ENCODE results near the gene DUSP28. TPM values are rescaled to one million over a fixed set of nuclear protein-coding genes. Genes with fewer than 3 reads are reported as not detected.

DUSP28 gene
- total RNA-seq, 1 experiment from 2014 or later, result 4.9 TPM

DNA sequence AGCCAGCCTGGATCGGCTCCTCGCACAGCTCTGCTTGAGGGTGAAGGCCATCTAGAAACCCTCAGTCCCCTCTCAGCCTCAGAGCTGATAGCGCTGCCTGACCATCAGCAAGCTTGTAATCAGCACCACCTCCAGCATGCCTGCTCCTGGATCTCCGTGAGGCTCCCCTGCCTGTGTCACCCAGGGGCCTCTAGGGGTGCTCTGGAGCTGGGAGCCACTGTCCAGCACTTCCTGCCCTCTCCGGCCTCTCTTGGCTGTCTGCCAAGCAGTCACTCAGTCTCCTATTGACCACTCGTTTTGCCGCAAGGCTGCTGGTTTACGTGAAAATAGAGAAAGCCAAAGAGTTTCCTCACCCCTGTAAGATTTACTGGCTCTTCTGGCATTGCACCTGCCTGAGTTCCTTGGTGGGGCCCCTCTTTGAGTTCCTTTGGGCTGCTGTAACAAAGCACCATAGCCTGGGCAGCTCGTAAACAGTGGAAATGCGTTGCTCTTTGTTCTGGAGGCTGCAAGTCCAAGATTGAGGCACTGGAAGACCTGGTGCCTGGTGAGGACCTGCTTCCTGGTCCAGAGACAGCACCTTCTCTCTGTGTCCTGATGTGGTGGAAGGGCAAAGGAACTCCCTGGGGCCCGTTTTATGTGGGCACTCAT, 44.3 kb downstream of the DUSP28 start:
- no peak for DNase-seq (ENCODE audit: low spot score)

DNA sequence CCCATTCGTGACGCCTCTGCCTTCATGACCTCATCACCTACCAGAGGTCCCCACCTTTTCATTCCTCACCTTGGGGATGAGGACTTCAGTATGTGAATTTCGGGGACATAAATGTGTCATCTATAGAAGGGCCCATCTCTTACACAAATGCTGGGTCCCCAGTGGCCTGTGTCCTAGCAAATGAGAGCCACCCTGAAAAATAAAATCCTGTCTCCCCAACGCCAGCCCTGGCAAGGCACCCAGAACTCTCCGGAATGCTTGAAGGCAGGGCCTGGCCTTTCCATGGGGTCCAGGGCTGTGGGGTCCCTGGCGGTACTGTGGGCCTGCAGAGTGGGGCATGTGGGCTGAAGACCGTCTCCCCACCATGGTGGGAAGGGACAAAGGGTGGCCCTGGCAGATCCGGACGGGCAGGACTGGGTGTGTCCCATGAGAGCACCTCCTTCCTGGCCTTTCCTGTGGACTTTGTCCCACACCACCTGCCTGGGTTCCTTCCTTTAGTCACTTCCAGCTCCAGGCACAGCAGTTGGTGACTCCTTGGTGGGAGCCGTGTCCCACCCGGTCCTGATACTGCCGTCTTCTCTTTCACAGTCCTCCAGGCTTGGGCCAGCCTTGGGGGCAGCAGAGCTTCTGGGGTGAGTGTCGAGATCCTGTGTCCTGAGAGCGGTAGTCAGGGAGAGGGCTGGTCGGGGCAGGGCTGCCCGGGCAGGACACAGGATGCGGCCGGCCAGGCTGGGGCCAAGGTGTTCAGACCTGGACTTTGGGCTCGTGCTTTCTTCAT, 45.0 kb downstream of the DUSP28 start:
- no TSS peak for BruUV-seq (replicated peaks)
- intact Hi-C loops (cut with micrococcal nuclease; ENCODE audit: unreplicated experiment), result no loop called here
- Histone ChIP-seq H3K4me1 (ENCODE audit: insufficient read depth, low read length, poor library complexity, severe bottlenecking) (no peaks in the 10 kb centered on the region), H3K27me3 (replicated peaks; ENCODE audit: insufficient read depth, low read depth, low read length, poor library complexity) (no peaks in the 10 kb centered on the region), H3K4me3 (ENCODE audit: low read depth, low read length, poor library complexity, severe bottlenecking) (no peak overlapping the region), H3K36me3 (ENCODE audit: insufficient read depth, low read length, poor library complexity, severe bottlenecking) (no peaks in the 10 kb centered on the region), H3K27ac (ENCODE audit: low read depth, low read length, poor library complexity, severe bottlenecking) (no peak overlapping the region), H3K9me3 (ENCODE audit: low read depth, low read length, poor library complexity, severe bottlenecking) (no peaks in the 10 kb centered on the region)
- POLR2A ChIA-PET (ENCODE audit: low non-redundant PET), result no interaction called here
- TF ChIP-seq CTCF (conservative IDR thresholded peaks at IDR 0.05; ENCODE audit: low read depth, low read length) (no peak), EZH2 (IDR thresholded peaks at IDR 0.05; ENCODE audit: borderline replicate concordance, low read depth, low read length, poor library complexity, severe bottlenecking) (no peak)
- no peak for DNase-seq (ENCODE audit: low spot score)
- CTCF ChIA-PET, result no interaction called here

More for the DNA sequence above, 44.3 kb downstream of the DUSP28 start:
- H3K4me1 ChIP-seq (ENCODE audit: insufficient read depth, low read length, poor library complexity, severe bottlenecking), result no peaks in the 10 kb centered on the region
- no peaks in the 10 kb centered on the region for H3K27me3 ChIP-seq (replicated peaks; ENCODE audit: insufficient read depth, low read depth, low read length, poor library complexity)
- CTCF ChIA-PET, result no interaction called here
- no peak overlapping the region for H3K27ac ChIP-seq (ENCODE audit: low read depth, low read length, poor library complexity, severe bottlenecking)
- intact Hi-C loops (cut with micrococcal nuclease; ENCODE audit: unreplicated experiment), result no loop called here
- H3K4me3 ChIP-seq (ENCODE audit: low read depth, low read length, poor library complexity, severe bottlenecking), result no peak overlapping the region
- POLR2A ChIA-PET (ENCODE audit: low non-redundant PET), result no interaction called here
- H3K9me3 ChIP-seq (ENCODE audit: low read depth, low read length, poor library complexity, severe bottlenecking), result no peaks in the 10 kb centered on the region
- no peaks in the 10 kb centered on the region for H3K36me3 ChIP-seq (ENCODE audit: insufficient read depth, low read length, poor library complexity, severe bottlenecking)
- TF ChIP-seq CTCF (conservative IDR thresholded peaks at IDR 0.05; ENCODE audit: low read depth, low read length), result no peak
- TF ChIP-seq EZH2 (IDR thresholded peaks at IDR 0.05; ENCODE audit: borderline replicate concordance, low read depth, low read length, poor library complexity, severe bottlenecking), result no peak
- no TSS peak for BruUV-seq (replicated peaks)

GRCh38 chr2:240605867-240606743, 45.9 kb downstream of the DUSP28 start:
- Histone ChIP-seq H3K9me3 (ENCODE audit: low read depth, low read length, poor library complexity, severe bottlenecking) (no peaks in the 10 kb centered on the region), H3K36me3 (ENCODE audit: insufficient read depth, low read length, poor library complexity, severe bottlenecking) (no peaks in the 10 kb centered on the region), H3K4me3 (ENCODE audit: low read depth, low read length, poor library complexity, severe bottlenecking) (no peak overlapping the region), H3K4me1 (ENCODE audit: insufficient read depth, low read length, poor library complexity, severe bottlenecking) (no peaks in the 10 kb centered on the region), H3K27ac (ENCODE audit: low read depth, low read length, poor library complexity, severe bottlenecking) (no peak overlapping the region), H3K27me3 (replicated peaks; ENCODE audit: insufficient read depth, low read depth, low read length, poor library complexity) (no peaks in the 10 kb centered on the region)
- BruUV-seq (replicated peaks), result no TSS peak
- DNase-seq (ENCODE audit: low spot score), result no peak
- TF ChIP-seq EZH2 (IDR thresholded peaks at IDR 0.05; ENCODE audit: borderline replicate concordance, low read depth, low read length, poor library complexity, severe bottlenecking) (no peak), CTCF (conservative IDR thresholded peaks at IDR 0.05; ENCODE audit: low read depth, low read length) (no peak)
- ChIA-PET POLR2A (ENCODE audit: low non-redundant PET) (no interaction called here), CTCF (no interaction called here)
- intact Hi-C loops (cut with micrococcal nuclease; ENCODE audit: unreplicated experiment), result no loop called here

Data from A673 (cell line).